AML-193 (cell line): Measurements from ENCODE around the gene ROR2.

ENCODE experiments used
- DNase-seq, 2 experiments: peaks; one replicate each; lab custom pipeline; 2025; lab: John Stamatoyannopoulos, UW

ROR2 gene

GRCh38 chr9:91736898-91737601, 213.0 kb downstream of the ROR2 start:
- DNase-seq, result no peak

- no peak for DNase-seq
These were observed 213.7 kb downstream of the ROR2 start for GRCh38 chr9:91736311-91736710.

DNA sequence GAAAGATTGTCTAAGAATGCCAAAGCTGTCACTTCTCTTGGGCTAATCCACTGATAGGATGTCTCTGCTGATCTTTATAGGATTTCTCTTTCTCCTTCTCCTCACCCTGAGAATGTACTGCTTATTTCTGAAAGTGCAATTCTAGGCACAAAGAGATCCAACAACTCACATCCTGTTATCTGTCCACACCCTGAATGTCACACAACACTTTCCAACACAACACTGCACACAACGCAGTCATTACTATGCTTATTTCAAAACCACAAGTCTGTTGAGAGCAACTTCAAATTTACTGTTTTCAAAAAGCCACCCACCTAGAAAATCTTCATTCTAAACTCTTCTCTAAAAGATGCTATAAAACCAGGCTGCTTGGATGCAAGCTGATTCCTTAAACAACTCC, 215.0 kb downstream of the ROR2 start:
- DNase-seq, result no peak

DNA sequence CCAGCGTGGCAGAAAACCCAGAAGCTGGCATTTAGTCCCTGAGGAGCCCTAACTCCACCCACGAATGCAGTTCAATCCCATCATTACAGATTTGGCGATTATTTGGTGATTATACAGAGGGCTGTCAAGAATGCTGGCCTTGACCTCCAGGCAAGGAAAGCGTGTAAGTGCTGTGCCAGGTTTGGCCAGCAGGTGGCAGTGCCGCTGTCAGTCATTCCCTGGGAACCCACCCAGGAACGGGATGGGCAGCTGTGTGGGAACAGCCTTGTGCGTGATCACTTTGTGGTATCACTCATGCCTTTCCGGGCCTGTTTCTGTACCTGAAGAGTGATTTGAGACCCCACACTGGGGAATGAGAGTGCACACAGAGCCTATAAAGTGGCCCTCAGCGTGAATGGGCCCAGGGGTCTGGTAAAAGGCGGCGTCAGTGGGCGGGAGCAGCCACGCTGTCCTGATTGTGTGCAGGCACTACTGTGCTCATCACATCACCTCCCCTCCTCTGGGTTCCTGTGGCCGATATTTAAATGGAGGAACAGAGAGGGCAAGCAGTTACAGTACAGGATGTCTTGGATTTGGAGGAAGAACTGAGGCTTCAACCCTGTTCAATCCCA, 215.6 kb downstream of the ROR2 start:
- no peak for DNase-seq

DNA sequence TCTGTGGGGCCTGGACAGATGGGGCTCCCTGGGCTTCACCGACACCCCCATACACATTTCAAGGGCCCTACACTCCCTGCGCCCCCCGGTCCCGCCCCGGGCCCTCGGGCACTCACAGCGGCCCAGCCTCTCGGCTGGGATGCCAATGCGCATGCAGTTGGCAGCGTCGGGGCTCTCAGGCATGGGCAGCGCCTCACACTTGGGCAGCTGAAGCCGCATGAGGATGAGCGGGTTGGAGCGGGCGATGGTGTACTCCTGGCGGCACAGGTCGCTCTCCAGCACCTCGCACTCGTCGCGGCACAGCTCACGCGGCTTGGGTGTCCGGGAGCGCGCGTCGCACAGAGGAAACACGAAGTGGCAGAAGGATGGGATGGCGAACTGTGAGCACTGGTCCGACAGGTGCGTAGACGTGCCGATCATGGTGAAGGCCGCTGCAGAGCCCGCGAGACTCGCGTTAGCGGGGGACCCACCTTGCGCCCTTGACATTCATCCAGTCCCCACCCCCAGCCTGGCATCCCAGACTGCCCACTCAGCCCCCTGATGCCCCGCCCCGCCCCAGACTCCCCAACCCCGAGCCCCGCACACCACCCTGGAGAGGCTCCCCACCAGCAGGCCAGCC, 216.9 kb downstream of the ROR2 start:
- no peak for DNase-seq

- DNase-seq, result no peak
These were observed 217.6 kb downstream of the ROR2 start for GRCh38 chr9:91732187-91733005.

DNA sequence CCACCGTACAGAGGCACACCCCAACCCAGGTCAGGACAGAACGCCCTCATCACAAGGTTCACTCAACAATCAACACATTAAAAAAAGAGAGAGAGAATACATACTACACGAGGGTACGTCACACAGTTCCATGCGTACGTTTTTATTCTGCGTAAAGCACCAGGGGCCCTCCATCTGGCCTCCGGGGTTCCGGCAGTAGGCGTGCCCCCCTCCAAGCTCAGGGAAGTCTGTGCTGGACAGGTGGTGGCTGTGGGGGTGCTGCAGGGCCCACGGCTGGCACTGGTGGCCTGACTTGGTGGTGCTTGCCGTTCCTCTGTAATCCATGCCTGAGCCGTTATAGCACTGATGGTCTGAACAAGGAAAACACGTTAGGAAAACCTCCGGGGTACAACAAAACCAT, 219.2 kb downstream of the ROR2 start:
- DNase-seq, result no peak

- no peak for DNase-seq
These were observed 220.5 kb downstream of the ROR2 start for GRCh38 chr9:91729558-91729842.

GRCh38 chr9:91727972-91728371, 222.1 kb downstream of the ROR2 start:
- DNase-seq, result no peak

DNA sequence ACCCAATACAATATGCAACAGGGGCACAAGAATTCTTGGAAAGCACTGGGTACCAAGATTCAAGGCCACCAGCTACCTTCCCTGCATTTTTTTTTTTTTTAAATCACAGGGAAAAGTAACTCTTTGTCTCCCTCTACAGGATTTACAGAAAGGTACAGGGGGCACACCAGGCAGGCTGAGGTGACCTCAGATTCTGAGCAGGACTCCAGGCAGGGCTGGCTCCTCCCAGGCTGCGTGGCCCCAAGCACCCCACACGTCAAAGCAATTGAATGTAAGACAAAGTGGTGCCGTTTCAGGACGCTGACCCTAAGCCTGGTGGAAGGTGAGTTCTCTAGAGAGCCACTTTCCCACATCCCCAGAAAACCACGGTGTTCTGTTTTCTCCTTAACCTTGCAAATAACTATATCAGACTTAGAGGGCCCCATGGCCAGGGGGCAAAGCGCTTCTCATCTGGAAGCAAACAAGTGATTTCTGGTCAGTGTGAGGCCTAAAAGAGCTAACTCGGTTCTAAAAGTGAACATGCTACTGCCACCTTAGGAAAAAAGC, 222.6 kb downstream of the ROR2 start:
- DNase-seq, result peak; percentile 29 to 38

DNA sequence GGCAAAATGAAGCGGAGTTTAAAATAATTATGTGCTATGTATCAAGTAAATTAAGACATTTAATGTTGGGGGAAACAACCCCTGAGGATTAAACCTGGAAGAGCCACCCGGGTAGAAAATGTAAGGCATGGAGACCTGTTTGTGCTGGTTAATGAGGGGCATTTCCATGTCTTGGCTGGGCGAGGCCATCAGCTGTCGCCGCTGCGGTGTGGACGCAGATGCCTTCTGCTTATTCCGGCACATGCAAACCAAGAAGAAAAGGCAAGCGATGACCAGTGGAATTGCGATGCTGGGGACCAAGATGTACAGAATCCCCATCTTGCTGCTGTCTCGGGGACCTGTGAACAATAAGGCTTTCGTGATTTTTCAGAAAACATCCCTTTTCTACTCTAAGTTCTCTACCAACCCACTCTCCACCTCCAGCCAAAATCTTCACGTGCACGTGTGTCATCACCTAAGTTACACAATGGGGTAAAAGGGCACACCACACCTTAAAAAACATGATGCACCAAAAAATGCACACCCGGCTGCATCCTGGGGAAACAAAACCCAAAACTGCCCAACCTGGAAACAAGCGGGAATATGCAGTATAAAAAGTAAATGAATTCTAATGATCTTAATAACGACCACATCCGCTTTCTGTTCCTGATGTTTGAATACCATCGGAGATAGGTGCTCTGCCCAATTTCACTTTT, 223.5 kb downstream of the ROR2 start:
- no peak for DNase-seq

DNA sequence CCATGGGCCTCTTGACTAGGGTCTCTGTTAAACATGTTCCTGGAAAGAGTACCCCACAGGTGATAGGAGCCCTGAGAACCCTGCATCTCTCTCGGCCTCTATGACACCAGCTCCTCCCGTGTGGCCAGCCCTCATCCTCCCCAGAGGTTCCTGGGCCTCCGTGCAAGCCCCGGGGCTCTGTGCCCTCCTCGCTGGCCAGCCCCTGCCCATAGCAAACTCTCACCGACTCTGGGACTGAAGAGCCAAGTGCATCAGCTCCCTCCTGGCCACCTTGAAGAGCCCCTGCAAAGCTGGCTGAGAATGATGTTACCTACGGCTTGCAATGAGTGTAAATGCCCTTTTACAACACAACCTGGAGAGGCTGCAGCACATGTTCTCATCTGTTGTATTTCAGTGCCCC, 224.4 kb downstream of the ROR2 start:
- DNase-seq, result no peak

- no peak for DNase-seq
These were observed 225.2 kb downstream of the ROR2 start for GRCh38 chr9:91724609-91725505.

GRCh38 chr9:91724068-91724440, 226.0 kb downstream of the ROR2 start:
- DNase-seq, result no peak

- DNase-seq, result no peak
These were observed 226.5 kb downstream of the ROR2 start for GRCh38 chr9:91723420-91724067.

GRCh38 chr9:91720751-91721705, 229.0 kb downstream of the ROR2 start:
- DNase-seq, result no peak

- no peak for DNase-seq
These were observed 229.7 kb downstream of the ROR2 start for GRCh38 chr9:91720313-91720712.

DNA sequence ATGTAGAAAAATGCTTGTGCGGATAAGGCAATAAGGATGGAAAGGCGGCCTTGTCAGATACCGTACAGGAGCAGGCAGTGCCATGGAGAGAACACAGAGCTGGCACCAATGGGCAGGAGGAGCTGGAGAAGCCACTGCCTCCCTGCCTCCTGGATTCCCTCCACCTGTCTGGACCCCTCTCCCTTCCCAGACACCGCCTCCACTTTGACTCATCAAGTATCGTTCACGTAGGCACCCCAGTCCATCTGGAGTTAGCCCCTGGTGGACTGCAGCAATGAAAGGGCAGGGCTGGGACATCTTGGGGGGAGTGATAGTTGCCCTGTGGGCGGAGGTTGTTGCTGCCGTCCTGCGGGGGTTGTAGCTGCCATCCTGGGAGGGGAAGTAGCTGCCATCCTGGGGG, 232.0 kb downstream of the ROR2 start:
- DNase-seq, result no peak

GRCh38 chr9:91716815-91717214, 233.2 kb downstream of the ROR2 start:
- no peak for DNase-seq
